ENCODE results near the gene GPR39.

DNA sequence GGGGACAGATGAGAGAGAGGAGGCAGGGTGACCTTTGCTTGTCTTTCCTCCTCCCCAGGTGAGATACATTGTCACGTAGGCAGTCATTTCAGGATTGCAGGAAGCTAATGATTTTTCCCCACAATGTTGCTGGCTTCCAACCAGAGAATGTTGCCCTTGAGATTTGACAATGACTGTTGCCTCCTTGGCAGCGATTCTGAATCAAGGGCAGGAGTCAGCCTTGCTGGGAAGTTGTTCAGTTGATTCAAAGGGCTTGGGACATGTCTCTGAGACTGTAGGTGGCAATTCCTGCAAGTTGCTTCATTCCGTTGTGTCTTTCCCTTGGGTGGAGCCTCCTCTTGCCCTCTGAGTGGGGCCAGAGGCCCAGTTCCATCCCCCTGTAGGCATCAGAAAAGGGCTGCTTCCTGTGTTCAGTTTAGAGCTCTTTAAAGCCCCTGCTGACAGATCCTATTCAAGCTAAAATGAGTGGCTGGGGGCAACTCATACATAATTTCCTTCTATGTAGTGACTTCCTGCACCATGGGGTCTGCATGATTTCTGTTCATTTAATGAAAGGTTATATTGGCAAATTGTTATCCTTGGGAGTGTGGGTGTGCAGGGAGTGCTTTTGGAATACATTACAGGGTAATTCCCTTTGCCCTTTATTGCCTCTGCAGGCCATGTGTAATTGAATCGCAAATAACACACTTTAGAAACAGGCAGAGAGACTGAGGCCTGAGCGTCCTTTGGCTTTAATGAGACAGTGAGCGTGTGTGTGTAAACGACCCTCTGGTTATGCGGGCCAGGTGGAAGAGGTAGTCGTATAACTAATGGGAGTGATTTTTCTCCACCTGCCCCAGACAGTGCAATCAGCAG, 52.4 kb downstream of the GPR39 start:
- TF ChIP-seq POLR2A (IDR thresholded peaks at IDR 0.05), result no peak
- TF ChIP-seq, protein P1, sequence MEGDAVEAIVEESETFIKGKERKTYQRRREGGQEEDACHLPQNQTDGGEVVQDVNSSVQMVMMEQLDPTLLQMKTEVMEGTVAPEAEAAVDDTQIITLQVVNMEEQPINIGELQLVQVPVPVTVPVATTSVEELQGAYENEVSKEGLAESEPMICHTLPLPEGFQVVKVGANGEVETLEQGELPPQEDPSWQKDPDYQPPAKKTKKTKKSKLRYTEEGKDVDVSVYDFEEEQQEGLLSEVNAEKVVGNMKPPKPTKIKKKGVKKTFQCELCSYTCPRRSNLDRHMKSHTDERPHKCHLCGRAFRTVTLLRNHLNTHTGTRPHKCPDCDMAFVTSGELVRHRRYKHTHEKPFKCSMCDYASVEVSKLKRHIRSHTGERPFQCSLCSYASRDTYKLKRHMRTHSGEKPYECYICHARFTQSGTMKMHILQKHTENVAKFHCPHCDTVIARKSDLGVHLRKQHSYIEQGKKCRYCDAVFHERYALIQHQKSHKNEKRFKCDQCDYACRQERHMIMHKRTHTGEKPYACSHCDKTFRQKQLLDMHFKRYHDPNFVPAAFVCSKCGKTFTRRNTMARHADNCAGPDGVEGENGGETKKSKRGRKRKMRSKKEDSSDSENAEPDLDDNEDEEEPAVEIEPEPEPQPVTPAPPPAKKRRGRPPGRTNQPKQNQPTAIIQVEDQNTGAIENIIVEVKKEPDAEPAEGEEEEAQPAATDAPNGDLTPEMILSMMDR (IDR thresholded peaks at IDR 0.05), result no peak
